Stimulated activated CD4-positive, alpha-beta T cell treated with anti-CD3 and anti-CD28 coated beads, Interleukin-15, amount 100 ng/mL, for 24 hours (primary cell): ENCODE data around the gene ABCG1.

ENCODE experiments used
- DNase-seq: peaks from one replicate; pipeline ENCODE4 v3.0.0-alpha.2; 2020

Gene ABCG1

DNA sequence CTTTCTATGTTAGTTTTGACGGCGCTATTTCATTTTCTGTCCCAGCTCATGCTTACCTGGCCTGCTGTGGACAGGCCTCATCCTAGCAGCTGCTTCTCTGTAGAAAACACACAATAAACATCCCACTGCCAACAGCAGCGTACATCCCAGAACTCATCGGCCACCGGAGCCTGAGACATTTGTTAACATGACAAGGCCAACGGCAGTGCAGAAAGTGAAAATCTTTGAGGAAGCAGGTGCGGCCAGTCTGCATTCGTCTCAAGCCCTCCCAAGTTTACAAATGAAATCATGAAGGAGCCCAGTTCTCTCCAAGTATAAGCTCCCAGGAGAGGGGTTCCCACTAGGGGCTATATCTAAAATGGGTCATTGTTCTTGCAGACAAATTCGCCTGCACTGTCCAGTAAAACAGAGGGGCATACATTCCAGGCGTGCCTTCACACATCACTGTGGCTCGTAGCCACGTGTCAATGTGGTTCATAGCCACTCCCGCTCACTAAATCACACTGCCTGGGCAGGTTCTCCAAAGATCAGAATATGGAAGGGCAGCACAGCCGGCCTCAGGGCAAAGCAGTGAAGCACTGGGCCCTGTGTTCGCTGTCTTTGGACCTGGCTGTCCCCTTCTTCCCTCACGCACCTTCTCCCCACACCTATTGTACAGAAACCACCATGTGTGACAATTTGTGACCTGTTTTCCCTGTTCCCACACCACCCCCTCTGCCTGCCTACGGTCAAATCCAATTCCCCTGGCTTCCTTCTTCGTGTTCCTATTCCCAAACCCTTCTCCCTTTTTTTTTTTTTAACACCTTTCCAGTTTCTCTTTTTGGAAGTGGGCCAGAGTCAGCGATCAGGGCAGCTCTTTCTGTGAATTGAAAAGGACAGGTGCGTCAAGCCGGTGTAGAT, 27.0 kb upstream of the ABCG1 start:
- no peak for DNase-seq

DNA sequence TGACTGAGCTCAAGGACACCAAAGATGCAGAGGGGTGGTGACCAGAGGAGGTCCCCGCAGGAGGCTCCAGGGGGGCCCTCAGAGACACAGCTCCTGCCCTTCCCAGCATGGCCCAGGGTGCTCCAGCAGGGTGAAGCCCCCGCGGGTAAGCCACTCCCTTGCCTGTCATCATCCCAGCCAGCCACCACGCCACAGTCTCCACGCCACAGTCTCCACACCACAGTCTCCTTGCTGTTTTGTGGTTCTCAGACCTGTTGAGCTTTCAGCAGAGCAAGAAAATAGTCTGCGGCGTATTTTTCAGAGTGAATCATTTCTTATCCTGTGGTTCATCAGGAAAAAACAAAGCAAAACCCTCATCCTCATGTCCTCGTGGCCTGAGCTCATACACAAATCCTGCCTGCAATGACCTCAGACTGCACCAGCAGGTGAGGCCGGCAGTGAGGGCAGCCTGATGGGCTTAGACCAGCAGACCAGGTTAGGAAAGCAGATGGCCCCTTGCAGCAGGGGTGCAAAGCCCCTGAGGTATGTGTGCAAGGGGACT, 25.7 kb upstream of the ABCG1 start:
- DNase-seq: peak; percentile 65

DNA sequence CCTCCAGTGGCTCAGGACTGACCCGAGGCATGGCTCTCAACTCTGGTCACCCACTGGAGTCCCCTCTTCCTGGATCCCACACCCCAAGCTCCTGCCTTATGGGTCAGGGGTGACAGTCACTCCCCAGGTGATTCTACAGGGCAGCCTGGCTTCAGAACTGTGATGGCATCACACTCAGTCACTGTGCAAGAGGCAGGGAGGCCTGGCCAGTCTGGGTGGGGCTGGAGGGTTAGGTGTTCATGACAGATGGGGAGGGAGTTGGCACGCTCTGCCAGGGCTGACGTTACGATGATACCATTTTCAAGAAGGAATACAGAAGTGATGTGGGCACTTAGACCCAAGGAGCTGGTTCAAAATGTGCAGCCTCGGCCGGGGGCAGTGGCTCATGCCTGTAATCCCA, 25.2 kb upstream of the ABCG1 start:
- no peak for DNase-seq

DNA sequence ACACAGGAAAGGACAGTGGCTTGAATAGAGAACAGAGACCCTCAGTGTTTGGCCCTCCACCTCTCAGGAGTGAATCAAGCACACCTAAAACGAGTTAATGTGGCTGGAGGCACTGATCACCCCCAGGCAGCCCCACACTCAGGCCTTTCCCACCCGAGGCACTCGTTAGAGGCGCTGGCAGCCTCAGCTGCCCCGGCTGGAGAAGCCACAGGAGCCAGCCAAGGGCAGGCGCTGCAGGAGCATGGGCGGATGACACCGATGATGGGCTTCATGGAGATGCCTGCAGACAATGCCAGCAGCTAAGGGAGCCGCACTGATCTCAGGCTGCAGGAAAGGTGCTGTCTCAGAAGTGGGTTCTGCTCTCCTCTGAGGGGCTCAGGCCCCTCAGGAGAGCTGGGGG, 24.1 kb upstream of the ABCG1 start:
- no peak for DNase-seq

DNA sequence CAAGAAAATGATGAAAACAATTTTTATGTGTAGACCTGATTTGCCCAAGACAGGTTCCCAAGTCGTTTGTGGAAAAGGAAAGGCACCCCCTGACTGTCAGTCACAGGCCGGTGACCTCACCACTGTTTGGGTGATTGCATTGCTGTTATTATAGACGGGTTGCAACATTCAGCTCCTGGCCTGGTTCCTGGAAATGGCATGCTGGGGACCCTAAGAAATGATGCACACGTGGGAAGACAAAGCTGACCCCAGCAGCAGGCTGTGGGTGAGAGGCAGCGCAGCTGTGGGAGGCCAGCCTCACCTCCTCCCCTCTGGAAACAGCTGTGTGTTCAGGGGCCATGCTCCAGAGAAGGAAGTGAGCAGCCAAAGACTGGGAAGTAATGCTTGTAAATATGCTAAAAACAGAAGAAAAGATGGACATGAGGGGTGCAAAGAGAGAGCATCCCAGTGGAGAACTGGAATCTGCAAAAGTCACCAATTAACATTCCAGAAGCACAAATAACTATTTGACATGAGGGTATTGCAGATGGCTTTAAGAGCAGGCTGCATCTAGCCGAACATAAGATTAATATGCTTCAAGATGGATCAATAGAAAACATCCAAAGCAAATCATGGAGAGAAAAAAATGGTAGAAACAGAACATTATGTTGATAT, 23.4 kb upstream of the ABCG1 start:
- no peak for DNase-seq

DNA sequence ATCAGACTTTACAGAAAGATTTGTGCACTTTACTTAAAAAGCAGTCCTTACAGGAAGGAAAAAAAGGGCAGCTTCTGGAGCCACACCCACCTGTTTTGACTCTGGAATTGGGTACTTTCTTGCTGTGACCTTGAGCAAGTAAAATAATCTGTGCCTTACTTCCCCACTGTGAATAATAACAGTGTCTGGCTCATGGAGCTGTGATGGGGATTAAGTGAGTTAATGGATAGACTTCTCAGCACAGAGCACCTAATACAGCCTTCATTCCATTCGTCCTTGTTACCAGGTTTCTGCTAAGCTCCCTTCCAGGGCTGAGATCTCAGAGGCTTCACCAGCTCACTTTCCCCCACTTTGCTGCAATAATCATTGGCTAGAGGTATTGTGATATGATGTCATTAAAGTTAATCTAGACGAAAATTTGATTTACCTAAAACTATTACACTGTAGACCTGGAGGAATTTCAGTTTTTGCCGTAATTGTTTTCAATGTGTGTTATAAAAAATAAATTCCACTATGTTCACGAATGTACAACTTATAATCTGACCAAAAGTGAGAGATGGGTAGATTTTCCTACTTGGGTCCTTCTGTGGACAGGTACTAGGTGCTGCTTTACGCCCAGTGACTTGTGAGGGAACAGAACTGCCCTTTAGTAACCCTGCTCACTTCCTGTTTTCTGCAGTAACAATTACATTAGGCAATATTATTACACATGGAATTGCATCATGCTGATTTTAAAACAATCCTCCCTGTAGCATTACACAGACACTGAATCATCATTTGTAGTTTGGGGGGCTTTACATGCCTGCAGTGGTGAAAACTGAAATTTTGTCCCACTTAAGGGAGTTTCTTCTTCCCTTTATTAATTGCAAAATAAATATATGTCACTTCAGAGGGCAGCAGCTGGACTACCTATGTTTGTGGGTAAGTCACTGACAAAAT, 19.7 kb upstream of the ABCG1 start:
- DNase-seq: no peak

DNA sequence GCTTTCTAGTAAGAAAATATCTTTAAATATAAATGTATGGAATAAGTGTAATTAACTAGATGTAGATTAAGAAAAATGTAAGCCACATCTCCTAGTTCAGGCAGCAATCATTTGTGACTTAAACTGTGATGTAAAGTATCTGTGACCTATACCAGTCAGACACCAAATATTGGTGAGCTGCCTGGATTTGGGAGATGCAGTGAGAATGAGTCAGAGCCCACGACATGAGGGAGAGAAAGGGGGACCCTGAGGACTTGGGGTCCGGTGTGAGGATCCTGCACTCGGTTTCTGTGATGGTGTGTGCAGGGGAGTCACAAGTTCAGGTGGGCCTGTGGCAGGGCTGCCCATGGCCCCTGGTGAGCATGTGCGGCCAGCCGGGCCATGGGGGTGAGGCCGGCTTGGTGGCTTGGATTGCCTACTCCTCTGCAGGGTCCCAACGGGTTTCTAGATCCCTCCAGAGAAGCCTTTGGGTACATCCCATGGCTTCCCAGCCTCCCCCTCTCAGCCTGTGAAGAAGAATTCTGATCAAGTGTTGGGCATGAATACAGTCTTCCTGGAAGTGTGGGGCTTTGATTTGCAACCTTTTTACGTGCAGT, 19.0 kb upstream of the ABCG1 start:
- no peak for DNase-seq

DNA sequence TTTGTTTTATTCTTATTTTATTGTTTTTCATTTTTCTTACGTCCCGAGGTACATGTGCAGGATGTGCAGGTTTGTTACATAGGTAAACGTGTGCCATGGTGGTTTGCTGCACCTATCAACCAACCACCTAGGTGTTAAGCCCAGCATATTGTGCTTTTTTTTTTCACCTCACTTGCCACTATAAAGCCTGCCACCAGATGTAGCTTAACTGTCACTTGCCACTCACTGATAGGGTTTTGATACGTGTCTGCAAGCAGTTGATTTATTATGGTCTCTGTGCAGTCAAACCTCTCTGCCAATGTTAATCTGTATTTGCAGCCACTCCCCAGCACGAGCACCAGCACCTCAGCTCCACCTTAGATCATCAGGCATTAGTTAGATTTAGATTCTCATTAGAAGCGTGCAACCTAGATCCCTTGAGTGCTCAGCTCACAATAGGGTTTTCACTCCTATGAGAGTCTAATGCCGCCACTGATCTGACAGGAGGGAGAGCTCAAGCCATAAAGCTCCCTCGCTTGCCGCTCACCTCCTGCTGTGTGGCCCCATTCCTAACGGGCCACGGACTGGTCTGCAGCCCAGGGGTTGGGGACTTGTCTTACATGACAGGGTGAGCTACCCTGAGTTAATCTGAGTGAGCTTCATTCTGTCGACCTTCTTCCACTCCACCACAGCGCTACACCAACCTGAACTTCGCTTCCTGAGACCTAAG, 17.9 kb upstream of the ABCG1 start:
- DNase-seq: no peak

DNA sequence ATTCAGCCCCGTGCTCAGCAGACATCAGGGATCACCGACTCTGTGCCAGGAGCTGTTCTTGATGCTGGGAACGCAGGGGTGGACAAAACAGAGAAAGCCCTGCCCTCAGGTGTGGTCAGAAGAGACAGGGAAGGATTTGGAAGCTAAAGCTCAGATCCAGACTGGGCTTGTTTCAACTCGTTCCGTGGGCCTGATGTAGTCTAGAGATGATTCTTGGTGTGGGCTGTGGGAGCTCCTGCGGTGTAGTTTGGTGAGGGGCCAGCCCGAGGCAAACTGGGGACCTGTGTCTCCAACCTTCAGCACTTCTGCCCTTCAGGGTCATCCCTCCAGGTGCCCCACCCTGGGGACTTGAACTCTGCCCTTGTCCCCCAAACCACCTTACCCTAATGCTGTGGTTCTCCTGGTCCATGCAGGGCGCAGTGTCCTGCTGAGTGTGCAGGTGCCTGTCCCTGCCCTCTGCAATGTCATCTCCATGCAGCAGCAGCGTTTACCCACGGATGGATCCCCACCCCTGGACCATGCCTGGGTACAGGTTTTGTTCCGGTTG, 17.3 kb upstream of the ABCG1 start:
- no peak for DNase-seq

DNA sequence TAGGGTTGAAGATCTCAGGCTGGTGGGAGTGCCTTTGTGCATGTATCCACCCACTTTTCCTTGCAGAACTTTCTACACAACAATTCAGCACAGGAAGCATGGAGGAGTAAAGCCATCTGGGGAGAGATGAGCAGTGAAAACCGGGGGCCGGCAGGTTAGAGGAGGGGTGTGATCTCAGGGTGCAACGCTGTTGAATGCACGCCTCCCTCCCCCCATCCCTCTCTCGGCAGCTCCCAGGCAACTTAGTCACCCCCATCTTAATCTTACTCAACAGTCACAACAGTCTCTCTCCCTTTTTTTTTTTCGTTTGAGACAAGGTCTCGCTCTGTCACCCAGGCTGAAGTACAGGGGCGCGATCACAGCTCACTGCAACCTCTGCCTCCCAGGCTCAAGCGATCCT, 16.6 kb upstream of the ABCG1 start:
- no peak for DNase-seq

DNA sequence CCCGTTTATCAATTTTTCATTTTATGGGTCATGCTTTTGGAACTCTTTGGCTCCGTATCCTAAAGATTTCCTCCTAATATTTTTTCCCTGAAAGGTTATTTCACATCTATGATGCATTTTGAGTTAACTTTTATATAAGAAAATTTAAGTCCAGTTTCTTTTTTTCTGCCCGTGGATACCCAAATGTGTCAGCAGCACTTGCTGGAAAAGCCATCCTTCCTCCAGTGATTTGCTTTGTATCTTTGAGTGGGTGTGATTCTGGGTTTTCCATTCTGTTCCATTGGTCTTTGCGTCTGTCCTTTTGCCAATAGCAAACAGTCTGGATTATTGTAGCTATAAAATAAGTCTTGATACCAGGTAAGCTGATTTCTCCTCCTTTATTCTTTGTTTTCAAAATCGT, 15.6 kb upstream of the ABCG1 start:
- DNase-seq: no peak

DNA sequence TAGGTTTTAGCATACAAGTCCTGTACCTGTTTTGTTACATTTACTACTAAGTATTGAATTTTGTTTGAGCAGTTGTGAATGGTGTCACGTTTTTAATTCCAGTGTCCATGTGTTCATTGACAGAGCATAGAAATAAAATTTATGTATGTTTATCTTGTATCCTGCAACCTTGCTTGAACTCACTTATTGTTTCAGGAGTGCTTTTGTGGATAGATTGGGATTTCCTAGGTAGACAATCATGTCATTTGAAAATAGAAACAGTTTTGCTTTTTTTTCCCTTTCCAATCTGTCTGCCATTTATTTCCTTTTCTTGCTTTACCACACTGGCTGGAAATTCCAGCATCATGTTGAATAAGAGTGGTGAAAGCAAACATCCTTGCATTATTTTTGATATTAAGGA, 15.0 kb upstream of the ABCG1 start:
- no peak for DNase-seq

DNA sequence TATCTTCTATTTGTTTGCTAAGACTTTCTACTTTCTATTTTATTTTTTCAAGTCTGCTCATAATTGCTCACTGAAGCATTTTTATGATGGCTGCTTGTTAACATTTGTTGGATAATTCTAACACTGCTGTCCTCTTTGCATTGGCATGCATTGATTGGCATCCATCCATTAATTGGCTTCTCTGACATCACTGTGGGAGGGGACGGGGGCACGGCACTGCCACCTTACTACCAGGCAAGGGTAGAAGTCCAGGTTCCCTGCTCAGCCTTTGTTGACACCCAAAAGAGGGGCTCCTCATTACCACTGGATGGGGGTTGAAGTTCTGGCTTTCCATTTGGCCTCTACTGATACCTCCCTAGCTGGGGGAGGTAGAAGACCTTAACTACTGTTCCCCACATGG, 11.5 kb upstream of the ABCG1 start:
- DNase-seq: no peak

DNA sequence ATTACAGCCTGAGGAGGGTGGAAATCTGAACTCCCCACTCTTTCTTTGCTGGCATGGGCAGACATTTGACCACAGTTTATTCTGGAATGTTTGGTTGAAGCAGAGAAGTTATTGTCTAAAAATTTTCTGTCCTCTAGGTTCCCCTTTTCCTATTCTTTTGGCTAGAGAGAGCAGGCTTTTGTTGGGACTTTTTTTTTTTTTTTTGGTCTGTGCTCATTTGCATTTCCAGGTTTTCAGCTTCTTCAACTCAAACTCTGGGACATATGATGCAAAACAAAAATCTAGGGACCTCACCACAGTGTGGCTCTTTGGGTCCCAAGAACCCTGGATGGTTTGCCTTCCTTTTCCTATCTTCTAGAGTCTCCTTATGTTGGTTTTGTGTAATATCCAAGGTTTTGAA, 10.9 kb upstream of the ABCG1 start:
- DNase-seq: no peak

DNA sequence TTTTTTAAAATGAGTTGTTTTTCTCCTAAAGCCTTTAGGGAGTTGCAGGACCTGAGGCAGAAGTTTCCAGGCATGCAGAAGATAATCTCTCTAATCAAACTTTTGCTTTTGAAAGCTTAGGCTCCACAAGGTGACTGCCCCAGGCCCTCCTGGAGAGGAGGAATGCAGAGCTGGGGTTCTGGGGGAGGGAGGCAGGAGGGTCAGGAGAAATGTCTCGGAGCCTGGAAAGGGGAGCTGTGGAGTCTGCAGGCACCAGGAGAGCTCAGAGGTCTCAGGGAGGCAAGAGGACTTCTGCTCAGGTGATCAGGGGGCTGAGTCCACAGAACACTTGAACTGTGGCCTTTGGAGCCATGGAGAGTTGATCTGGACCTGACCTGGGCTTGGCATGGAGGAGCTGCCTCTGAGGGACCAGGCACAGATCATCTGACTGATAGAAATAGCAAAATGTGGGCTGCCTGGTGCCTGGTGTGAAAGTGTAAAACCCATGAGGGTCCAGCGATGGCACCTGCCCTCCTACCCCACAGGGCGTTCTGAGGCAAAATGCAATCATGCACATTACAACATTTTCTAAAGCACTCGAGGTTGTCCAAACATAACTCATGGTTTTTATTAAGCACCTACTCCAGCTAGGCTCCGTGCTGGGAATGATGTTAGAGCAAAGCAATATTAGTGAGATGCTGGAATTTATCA, 10.0 kb upstream of the ABCG1 start:
- no peak for DNase-seq

DNA sequence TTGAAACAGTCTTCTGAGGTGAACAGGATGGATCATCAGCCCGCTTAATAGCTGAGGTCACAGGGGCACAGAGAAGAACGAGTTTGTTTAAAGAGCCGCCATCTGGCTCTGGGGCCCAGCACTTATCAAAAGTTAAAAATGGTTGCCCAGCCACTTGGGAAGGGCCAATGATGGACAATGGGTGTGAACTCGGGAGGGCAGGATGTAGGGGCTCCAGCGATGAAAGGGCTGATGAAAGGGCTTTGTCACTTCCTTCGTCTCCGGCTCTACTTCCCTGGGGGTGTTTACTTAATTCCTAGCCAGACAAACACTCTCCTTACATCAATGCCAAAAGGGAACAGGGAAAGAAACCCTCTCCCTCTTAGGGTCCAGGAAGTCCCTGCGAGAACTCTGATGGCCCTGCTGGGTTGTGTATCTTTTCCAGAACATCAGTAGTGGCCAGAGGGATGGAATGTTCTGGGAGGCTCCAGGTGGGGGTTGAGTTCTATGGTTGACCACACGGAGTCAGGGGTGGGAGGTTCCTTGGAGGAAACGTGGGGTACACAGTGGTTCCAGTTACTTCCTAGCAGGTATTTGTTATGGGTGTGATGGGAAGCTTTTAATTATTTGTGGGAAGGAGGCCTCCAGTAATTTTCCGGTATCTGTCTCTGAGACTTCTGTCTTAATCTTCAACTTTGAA, 9.0 kb upstream of the ABCG1 start:
- no peak for DNase-seq

DNA sequence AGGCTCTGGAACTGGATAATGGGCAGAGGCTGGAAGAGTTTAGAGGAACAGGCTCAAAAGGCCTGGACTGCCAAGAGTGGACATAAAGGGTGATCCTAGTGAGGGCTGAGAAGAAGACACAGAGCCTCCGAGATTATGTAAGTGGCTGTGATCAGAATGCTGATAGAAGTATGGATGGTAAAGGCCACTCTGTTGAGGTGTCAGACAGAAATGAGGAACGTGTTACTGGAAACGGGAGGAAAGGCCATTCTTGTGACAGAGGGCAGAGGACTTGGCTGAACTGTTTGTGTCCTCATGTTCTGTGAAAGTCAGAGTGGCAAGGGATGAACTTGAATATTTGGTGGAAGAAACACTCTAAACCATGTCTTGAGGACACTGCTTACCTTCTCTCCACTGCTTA, 6.7 kb upstream of the ABCG1 start:
- no peak for DNase-seq

DNA sequence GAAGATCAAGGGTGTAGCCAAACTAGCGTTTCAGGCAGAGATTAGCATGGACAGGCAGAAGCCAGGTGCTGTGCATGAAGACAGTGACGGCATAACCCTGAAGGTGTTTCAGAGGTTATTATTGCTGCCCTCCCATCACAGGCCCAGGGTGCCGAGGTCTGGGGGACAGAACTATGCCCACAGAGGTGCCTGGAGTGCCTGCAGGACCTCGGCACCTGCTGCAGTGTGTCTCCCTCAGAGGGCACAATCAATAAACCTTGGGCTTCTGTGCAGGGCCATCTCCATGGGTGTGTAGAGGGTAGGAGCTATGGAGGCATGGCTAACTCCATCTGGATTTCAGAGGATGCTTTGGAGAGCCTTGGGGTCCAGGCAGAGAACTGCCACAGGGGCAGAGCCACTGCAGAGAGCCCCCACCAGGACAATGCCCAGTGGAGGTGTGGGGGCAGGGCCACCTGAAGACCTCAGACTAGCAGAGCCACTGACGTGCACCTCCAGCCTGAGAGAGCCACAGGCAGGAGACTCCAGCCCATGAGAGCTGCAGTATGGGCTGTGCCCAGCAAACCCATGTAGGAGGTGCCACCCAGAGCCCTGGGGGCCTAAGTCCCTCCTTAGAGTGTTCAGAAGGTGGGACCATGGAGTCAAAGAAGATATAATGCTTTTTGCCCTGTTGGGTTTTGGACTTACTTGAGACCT, 5.7 kb upstream of the ABCG1 start:
- DNase-seq: no peak

DNA sequence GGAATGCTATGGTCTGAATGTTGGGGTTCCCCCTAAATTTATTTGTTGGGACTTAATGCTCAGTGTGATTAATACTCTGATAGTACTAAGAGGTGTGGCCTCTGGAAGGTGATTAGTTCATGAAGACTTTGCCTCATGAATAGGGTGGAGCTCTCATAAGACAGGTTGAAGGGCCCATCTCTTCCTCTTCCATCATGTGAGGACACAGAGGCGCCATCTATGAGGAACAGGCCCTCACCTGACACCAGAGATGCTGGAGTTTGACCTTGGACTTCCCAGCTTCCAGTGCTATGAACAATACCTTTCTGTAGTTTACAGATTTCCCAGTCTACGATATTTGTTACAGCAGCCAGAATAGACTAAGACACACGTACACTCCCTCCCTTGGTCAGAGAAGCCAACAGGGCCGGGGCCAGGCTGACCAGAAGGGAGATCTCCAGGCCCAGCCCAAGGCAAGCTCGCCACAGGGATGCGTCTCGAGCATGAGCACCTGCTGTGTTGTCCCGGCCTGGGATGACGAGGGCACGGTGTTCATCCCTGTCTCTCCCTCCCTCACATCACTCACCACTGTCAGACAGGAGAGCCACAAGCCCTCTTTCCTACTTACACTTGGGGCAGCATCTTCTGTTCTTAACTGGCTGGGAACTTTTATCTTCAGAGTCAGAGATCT, 4.7 kb upstream of the ABCG1 start:
- DNase-seq: no peak
